ENCODE data around the gene USP24.

The USP24 gene

DNA sequence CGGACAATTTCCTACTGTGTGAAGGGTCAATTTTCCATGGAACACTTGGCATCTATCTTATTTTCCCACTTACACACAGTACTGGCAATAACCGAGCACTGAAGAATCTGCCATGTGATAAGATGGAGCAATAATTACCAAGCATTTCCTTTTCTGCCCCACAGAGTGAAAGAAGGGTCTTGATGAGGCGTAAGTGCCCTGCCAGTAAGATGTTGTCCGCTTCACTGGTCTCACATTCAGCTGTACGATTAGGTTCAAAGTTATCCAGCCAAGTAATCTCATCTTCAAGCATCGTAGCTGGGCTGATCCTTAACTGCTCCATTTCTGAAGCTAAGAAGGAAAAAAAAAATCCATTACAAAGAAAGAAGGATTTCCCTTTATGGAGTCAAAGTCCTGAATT, 108.1 kb downstream of the USP24 start:
- DNase-seq: no peak

- DNase-seq: no peak
Measured at GRCh38 chr1:55103891-55104290, 111.3 kb downstream of the USP24 start.

DNA sequence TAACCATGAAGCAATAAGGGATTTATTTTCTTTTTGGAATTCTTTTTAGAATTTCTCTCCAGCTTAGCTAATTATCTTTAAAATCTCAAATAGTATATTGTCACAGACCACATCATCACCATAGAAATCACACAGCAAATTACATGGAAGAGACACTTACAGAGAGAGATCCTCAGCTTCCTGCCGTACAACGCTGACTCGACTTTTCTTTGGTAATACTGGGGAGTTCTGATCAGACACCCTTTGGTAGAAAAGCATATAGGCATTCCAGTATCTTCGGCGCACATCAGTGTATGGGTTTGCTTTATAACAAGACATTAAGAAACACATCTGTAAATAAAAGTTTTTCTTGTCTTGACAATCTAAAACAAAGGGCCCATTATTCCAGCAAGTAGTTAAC, 120.1 kb downstream of the USP24 start:
- DNase-seq: no peak

DNA sequence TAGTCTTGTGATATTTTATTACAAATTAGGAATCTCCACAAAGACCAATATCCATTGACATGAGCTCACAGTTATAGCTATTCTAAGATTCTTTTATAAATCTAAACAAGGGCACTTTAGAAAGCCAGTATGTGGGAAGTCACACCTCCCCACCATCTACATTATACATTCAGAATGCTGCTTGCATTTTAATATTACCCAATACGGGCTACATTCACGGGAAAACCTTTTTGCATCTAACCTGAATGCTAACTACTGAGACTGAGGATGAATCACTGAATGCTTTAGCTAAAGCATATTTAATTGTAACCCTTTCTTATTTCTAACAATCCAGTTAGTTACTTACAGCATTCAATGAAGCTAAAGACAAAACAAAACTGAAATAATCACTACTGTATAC, 122.7 kb downstream of the USP24 start:
- no peak for DNase-seq

DNA sequence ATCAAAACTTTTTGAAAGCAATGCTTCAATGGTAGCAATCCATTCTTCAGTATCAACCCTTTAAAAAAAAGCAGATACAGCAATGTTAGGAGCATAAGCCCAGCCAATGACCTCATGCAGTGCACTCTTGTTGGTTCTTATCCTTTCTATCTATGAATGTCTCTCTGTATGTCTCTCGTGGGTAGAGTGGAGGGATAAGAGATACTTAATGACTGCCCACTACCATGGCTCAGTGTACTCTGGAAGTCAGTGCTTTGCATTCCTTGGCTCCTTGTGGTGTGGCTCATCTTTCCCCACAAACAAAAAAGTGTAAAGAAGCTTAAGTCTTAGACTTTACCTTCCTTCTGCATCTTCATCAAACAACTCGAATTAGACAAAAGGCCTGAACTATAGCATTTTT, 125.5 kb downstream of the USP24 start:
- DNase-seq: no peak

- DNase-seq: no peak
Measured at GRCh38 chr1:55088413-55088812, 126.8 kb downstream of the USP24 start.

DNA sequence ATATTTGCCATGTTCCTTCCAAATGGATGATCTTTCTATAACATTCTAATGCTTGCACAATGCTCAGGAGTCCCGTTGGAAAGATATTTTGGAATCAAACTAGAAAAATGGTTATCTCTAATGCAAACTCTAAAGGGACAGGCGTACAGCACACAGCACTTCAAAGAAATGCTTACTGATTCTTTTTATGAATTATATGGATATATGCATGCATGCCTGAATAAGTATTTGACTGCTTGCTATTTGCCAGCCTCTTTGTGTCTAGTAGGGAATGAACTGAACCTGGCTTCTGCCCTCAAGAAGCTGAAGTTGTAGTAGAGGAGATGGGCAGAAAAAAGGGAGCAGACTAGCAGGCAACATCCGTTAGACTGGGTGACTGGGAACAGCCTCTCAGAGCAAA, 127.7 kb downstream of the USP24 start:
- DNase-seq: no peak

- DNase-seq: no peak
Measured at GRCh38 chr1:55084257-55084656, 130.9 kb downstream of the USP24 start.

GRCh38 chr1:55081905-55082296, 133.3 kb downstream of the USP24 start:
- no peak for DNase-seq

DNA sequence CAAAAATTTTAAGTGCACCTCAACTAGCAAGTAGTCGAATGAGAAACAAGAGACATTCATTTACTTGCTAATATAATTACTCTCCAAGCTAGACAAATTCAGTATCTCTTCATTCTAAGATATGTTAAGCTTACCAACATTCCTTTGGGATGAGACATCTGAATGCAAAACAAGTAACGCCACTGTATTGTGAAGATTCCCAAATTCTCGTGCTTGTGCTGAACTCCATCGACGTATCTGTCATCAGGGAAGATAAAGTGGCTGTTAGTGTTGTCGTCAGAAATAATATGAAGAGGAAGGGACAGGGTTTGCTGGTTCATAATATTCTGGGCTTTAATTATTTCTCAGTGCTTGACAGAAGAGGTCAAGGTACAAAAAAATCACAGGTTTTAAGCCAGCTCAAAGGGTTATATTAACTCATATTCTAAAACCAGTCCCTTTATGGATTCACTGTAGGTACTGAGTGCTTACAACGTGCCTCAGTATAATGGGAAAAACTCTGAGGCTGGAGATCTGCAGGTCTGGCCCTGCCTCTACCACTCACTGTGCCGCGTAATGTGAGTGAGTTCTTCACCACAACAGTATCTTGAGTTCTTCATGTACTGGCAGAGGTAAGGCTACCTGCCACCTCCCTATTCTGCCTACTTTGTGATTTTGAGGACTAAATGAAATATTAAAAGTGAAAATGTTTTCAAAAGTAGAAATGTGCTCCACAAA, 133.8 kb downstream of the USP24 start:
- DNase-seq: no peak

DNA sequence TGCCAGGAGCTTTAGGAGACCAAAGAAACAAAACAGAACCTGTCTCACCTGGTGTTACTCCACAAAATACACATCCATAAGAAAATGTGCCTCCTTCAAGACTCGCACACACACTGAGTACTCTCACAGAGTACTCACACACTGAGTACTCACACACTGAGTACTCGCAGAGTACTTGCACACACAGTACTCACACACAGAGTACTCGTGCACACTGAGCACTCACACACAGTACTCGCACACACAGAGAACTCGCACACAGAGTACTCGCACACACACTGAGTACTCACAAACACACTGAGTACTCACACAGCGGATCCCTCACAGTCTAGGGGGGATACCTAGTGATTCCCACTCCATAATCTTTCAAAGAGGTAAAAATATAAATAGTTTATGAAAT, 135.5 kb downstream of the USP24 start:
- DNase-seq: no peak

GRCh38 chr1:55078470-55078869, 136.7 kb downstream of the USP24 start:
- no peak for DNase-seq

DNA sequence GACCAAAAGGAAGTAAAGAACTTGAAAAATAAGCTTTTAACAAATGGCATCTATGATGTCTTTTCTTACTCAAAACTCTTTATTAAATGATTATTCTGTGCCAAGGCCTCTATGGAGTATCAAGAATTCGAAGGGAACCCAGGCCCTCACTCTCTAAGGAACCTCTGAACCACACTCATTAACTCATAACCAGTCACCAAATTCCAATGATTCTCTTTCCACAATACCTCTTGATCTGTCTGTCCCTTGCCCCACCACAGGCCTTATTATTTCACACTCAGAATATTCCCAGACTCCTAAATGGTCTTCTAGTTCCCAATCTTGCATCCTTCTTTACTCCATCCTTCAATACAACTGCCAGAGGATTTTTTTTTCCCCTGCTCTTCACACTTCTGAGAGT, 138.8 kb downstream of the USP24 start:
- no peak for DNase-seq

- no peak for DNase-seq
Measured at GRCh38 chr1:55074455-55074854, 140.7 kb downstream of the USP24 start.

- no peak for DNase-seq
Measured at GRCh38 chr1:55073187-55073916, 141.8 kb downstream of the USP24 start.

DNA sequence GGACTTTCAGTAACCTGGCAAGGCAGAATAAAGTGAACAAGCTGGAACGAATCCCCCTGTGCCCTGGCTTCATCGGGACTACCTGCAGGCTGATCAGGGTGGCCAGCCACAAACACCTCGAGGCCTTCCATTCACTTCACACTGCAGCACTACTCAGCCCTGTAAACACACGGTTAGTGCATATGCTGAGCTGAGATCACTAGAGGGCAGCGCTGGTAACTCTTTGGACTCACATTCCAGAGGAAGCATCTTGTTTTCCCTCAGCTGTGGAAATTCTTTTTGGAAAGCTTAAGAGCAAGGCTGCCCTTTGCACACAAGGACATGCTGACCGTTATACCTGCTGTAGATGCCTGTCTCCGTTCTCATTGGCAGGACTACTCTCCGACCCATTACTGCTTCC, 143.7 kb downstream of the USP24 start:
- DNase-seq: no peak

- no peak for DNase-seq
Measured at GRCh38 chr1:55070293-55071164, 144.6 kb downstream of the USP24 start.

DNA sequence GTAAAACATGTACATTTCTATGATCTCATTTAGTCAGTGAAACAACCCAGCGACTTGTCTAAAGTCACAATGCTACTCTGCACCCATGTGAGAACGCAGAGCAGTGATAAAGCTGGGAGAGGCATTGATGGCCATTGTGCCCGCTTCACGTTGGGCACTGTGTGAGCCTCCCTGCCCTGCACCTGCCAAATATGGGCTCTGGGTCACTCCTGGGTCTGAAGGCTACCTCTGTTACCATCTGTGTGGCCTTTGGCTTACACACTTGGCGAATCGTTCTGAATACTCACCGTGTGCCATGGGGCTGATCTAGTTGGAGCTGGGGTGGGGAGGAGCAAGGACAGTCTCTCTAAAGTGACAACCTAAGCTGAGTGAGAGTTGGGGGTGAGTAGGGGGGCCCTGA, 145.9 kb downstream of the USP24 start:
- no peak for DNase-seq

- DNase-seq: no peak
Measured at GRCh38 chr1:55068638-55069037, 146.5 kb downstream of the USP24 start.

DNA sequence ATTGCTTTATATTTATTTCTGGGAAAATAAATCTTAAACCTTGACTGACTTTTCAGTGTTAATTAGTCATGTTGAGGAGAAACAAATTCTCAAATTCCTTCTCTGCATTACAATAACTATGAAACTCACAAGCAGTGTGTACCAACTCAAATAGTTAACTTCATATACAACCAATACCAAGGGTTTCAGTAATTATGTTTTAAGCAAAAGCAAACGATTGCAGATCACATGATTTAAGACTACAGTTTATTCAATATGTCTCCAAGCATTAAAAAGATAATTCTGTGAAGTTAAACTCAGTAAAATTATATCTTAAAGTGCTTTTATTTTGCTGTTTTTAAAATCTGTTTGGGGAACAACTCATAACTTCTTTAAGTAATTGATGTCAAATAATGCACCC, 147.2 kb downstream of the USP24 start:
- DNase-seq: no peak

GRCh38 chr1:55067022-55067778, 148.0 kb downstream of the USP24 start:
- no peak for DNase-seq

GRCh38 chr1:55065648-55066047, 149.5 kb downstream of the USP24 start:
- DNase-seq: no peak

GRCh38 chr1:55064861-55065263, 150.3 kb downstream of the USP24 start:
- no peak for DNase-seq
